HepG2 (cell line): ENCODE data around the gene ELP6. TPM values are rescaled to one million over a fixed set of nuclear protein-coding genes. Genes with fewer than 3 reads are reported as not detected.

Experiments used
- EED ChIP-seq: sonication (generic); formaldehyde crosslinking; IDR thresholded peaks from 2 replicates; pipeline ENCODE4 v1.5.0; 2020; ENCODE audit warnings: mild to moderate bottlenecking, missing genetic modification reagents
- GLI4 ChIP-seq: sonication (generic); formaldehyde crosslinking; IDR thresholded peaks from 2 replicates; pipeline ENCODE4 v1.5.1; 2020; ENCODE audit warnings: missing genetic modification reagents, mild to moderate bottlenecking, moderate library complexity, borderline replicate concordance
- ZNF44 ChIP-seq: sonication (generic); formaldehyde crosslinking; IDR thresholded peaks from 2 replicates; pipeline ENCODE4 v1.5.1; 2020; ENCODE audit warnings: mild to moderate bottlenecking, missing genetic modification reagents
- ZNF549 ChIP-seq: sonication (generic); formaldehyde crosslinking; IDR thresholded peaks from 2 replicates; pipeline ENCODE4 v1.5.0; 2020; ENCODE audit warnings: missing genetic modification reagents
- ZNF619 ChIP-seq: sonication (generic); formaldehyde crosslinking; IDR thresholded peaks from 2 replicates; pipeline ENCODE4 v1.4.0; 2020; ENCODE audit warnings: mild to moderate bottlenecking, missing genetic modification reagents
- ZSCAN21 ChIP-seq: sonication (generic); formaldehyde crosslinking; IDR thresholded peaks from 2 replicates; pipeline ENCODE4 v1.8.0; 2022; ENCODE audit warnings: mild to moderate bottlenecking, missing genetic modification reagents, moderate library complexity, borderline replicate concordance
- polyA plus RNA-seq, 8 experiments: library from polyadenylated mRNA; depleted of rRNA in 3 of 8; stranded (reverse) in 7 of 8; unstranded in 1 of 8; fragments of >200 nt; fragmentation: Illumina TruSeq in 4 of 8; extraction: Trizol in 4 of 8; gene quantifications; 2 replicates each; pipeline versions ENCODE4 v1.2.1 to v1.2.3, GENCODE V29; 2011 to 2016; ENCODE audit warnings: low read depth in 4 of 8, missing spikeins in 1 of 8, mixed read lengths in 1 of 8; ENCODE audit not compliant: insufficient read depth in 1 of 8
- total RNA-seq, 5 experiments: library from RNA; depleted of rRNA; stranded (reverse); fragments of >200 nt; fragmentation: Illumina TruSeq; extraction: Trizol; gene quantifications; 2 replicates each; pipeline ENCODE4 v1.2.3, GENCODE V29; 2016; ENCODE audit warnings: low read depth in 1 of 5
- TF ChIP-seq, protein P1 (sequence below): sonication (generic); formaldehyde crosslinking; IDR thresholded peaks from 2 replicates; pipeline ENCODE4 v1.4.0; 2020; ENCODE audit warnings: mild to moderate bottlenecking, missing genetic modification reagents
- TF ChIP-seq, protein P2 (sequence below): sonication (generic); formaldehyde crosslinking; IDR thresholded peaks from 2 replicates; pipeline ENCODE4 v1.8.1; 2022; ENCODE audit warnings: mild to moderate bottlenecking, missing genetic modification reagents
- TF ChIP-seq, protein P3 (sequence below): sonication (generic); formaldehyde crosslinking; IDR thresholded peaks from 2 replicates; pipeline ENCODE4 v1.4.0; 2020; ENCODE audit warnings: mild to moderate bottlenecking, missing genetic modification reagents
- TF ChIP-seq, protein P4 (sequence below): sonication (generic); formaldehyde crosslinking; IDR thresholded peaks from 2 replicates; pipeline ENCODE4 v1.5.1; 2020; ENCODE audit warnings: missing genetic modification reagents, mild to moderate bottlenecking, borderline replicate concordance

Gene ELP6
- total and polyA plus RNA-seq, 2 of the 13 experiments (the other 11 are each of a cell fraction or from before 2014, with no cell fraction given), result 45.0 to 49.3 TPM

DNA sequence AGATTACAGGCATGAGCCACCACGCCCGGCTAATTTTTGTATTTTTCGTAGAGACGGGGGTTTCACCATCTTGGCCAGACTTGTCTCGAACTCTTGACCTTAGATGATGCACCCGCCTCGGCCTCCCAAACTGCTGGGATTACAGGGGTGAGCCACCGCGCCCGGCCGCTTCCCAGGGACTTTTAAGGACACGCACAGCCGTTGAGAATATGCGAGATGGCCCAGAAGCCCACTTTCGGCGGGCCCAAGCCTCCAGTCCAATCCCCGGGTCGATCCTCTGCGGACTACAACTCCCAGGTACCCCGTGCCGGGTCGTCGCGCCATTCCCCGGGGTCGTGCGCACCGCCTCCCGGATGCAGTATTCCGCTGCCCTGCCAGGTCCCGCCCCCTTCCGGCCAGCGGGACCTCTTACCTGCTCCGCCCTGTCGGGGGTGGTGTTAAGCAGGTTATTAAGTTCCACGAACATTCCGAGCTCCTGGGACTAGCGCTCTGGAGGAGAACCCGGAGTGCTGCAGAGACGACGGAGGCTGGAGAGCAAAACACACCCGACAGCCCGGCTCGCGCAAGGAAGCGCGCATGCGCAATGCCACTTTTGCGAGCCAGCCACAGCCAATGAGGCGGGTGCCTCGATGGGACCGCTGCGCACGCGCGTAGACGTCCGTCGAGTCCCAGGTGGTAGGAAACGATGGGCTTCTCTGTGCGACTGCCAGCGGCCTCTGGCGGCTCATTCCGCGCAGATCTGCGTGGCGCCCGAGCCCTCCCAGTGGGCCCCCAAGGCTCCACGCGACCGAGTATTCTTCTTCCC, at the start of gene ELP6 (continued):
- TF ChIP-seq, protein P1, sequence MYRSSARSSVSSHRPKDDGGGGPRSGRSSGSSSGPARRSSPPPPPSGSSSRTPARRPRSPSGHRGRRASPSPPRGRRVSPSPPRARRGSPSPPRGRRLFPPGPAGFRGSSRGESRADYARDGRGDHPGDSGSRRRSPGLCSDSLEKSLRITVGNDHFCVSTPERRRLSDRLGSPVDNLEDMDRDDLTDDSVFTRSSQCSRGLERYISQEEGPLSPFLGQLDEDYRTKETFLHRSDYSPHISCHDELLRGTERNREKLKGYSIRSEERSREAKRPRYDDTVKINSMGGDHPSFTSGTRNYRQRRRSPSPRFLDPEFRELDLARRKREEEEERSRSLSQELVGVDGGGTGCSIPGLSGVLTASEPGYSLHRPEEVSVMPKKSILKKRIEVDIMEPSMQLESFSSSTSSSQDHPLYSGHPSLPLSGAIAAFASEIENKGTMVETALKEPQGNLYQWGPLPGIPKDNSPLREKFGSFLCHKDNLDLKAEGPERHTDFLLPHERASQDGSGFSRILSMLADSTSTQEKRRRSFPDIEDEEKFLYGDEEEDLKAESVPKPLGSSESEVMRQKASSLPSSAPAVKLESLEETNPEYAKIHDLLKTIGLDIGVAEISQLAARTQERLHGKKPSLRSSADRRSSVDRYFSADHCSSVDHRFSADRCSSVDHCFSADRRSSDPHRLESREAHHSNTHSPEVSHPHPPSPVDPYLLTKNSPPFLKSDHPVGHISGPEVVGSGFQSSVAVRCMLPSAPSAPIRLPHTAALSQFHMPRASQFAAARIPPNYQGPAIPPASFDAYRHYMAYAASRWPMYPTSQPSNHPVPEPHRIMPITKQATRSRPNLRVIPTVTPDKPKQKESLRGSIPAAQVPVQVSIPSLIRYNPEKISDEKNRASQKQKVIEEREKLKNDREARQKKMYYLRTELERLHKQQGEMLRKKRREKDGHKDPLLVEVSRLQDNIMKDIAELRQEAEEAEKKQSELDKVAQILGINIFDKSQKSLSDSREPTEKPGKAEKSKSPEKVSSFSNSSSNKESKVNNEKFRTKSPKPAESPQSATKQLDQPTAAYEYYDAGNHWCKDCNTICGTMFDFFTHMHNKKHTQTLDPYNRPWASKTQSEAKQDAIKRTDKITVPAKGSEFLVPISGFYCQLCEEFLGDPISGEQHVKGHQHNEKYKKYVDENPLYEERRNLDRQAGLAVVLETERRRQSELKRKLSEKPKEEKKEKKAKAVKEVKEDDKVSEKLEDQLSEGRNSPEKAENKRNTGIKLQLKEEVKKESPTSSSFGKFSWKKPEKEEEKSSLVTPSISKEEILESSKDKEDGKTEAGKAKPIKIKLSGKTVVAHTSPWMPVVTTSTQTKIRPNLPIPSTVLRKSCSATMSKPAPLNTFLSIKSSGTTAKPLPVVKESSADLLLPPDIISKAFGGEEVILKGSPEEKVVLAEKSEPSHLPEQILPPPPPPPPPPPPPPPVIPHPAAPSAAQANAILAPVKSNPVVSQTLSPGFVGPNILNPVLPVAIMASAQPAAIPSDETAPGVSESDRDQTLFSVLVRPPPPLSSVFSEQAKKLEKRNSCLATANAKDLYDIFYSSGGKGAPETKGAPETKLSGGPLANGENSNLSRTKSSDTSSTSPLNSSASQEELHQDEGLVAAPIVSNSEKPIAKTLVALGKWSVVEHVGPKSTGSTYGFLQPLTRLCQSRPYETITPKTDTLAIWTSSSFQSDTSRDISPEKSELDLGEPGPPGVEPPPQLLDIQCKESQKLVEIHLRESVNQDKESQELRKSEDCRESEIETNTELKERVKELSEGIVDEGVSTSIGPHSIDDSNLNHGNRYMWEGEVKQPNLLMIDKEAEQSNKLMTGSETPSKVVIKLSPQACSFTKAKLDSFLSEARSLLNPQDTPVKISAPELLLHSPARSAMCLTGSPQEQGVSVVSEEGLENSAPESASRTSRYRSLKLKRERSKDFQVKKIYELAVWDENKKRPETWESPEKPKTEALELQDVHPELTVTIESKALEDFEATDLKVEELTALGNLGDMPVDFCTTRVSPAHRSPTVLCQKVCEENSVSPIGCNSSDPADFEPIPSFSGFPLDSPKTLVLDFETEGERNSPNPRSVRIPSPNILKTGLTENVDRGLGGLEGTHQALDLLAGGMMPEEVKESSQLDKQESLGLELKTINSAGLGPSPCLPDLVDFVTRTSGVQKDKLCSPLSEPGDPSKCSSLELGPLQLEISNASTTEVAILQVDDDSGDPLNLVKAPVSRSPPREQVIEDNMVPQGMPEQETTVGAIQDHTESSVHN (CRISPR knock-in tag), result no peak
- TF ChIP-seq ZNF549 (CRISPR knock-in tag), result no peak
- TF ChIP-seq, protein P2, sequence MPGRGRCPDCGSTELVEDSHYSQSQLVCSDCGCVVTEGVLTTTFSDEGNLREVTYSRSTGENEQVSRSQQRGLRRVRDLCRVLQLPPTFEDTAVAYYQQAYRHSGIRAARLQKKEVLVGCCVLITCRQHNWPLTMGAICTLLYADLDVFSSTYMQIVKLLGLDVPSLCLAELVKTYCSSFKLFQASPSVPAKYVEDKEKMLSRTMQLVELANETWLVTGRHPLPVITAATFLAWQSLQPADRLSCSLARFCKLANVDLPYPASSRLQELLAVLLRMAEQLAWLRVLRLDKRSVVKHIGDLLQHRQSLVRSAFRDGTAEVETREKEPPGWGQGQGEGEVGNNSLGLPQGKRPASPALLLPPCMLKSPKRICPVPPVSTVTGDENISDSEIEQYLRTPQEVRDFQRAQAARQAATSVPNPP (CRISPR knock-in tag), result peak; percentile 74; the same call in 1 of the 2 replicates
- TF ChIP-seq, protein P3, sequence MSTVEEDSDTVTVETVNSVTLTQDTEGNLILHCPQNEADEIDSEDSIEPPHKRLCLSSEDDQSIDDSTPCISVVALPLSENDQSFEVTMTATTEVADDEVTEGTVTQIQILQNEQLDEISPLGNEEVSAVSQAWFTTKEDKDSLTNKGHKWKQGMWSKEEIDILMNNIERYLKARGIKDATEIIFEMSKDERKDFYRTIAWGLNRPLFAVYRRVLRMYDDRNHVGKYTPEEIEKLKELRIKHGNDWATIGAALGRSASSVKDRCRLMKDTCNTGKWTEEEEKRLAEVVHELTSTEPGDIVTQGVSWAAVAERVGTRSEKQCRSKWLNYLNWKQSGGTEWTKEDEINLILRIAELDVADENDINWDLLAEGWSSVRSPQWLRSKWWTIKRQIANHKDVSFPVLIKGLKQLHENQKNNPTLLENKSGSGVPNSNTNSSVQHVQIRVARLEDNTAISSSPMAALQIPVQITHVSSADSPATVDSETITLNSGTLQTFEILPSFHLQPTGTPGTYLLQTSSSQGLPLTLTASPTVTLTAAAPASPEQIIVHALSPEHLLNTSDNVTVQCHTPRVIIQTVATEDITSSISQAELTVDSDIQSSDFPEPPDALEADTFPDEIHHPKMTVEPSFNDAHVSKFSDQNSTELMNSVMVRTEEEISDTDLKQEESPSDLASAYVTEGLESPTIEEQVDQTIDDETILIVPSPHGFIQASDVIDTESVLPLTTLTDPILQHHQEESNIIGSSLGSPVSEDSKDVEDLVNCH (CRISPR knock-in tag), result no peak
- no peak; the same call in 1 of the 2 replicates for TF ChIP-seq ZSCAN21
- TF ChIP-seq, protein P4, sequence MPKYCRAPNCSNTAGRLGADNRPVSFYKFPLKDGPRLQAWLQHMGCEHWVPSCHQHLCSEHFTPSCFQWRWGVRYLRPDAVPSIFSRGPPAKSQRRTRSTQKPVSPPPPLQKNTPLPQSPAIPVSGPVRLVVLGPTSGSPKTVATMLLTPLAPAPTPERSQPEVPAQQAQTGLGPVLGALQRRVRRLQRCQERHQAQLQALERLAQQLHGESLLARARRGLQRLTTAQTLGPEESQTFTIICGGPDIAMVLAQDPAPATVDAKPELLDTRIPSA (CRISPR knock-in tag), result no peak
- TF ChIP-seq EED (CRISPR knock-in tag), result peak; percentile 36; the same call in 1 of the 2 replicates
- TF ChIP-seq ZNF619, result 0 out of 2 replicates have a peak, but pooled peaks have one; percentile 26
- peak; percentile 78; the same call in 1 of the 2 replicates for TF ChIP-seq GLI4
- TF ChIP-seq ZNF44 (CRISPR knock-in tag), result 0 out of 2 replicates have a peak, but pooled peaks have one; percentile 79
